GM21515 (cell line): ENCODE data around the gene CHRNB2.

Source experiments
- ATAC-seq: cut with Tn5 transposase; IDR thresholded peaks from one replicate; pipeline ENCODE4 v1.9.1; 2021; ENCODE audit not compliant: unreplicated experiment

The CHRNB2 gene

DNA sequence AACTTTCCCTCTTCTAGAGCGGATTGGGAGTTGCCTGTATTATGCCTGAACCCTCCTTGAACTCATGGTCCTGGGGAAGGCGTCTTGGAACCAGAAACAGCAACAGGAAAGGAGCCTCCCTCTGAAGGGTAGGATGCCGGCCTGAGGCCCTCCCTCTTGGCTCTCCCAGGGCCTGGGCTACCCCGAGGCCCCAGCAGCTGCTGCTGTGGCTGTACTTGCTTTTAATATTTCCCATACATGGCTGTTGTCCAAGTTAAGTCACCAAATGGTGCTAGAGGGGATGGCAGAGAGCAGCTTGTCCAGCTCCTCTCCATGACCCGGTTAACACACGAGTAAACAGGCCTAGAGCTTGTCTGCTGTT is 10.5 kb downstream of the CHRNB2 start:
- ATAC-seq: no peak

DNA sequence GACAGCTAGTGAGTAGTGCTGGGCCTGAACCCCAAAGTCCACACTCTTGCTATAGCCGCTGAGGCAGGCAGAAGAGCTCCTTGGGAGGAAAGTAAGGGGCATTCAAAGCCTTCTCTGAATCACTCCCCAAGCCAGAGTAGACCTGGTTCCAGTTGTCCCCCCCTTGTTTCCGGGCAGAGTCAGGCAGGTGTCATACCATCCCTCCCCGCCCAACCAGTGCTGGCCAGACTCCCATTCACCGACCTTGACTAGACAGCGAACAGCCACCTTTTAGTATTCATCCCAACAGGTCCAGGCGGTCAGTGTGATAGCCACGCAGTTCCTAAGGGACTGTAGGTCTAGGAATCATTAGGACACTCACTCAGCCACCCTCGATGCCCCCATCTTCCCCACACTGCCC is 11.8 kb downstream of the CHRNB2 start:
- ATAC-seq: no peak

- ATAC-seq: no peak
Measured at GRCh38 chr1:154581766-154582165, 14.2 kb downstream of the CHRNB2 start.

DNA sequence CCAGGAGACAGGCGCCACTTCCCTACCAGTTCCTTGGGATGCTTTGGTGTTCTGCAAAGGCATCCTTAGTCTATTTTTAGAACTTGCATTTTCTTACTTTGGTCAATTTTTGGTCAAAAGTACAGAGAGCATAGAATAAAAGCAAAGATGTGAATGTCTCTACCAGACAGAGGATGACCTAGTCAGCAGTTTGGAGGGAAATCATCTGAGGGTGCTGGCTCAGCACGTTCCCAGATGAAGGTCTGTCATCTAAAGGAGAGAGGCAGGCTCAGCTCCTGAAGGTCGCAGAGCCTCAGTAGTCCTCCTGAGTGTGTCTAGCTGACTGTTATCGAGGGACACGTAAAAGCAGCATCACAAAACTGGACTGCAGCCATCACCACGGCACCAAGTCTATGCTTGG is 15.3 kb downstream of the CHRNB2 start:
- ATAC-seq: no peak

DNA sequence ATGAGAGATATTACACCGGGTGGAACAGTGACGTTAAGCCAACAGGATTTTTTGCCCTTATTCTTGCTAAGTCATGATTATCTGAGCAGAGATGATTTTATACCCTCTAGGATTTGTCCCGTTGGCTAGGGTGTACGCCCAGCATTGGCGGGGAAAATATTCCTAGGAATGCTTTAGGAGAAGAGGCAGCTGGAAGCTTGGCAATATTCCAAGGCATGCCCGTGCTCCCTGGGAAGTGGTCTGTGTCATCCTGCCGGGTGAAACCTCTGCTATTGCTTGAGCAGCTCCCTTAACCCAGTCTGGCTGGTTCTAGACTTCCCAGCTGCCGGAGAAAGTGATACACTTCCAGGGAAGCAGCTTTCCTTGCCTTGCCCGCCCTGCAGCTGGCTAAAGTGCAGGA is 16.2 kb downstream of the CHRNB2 start:
- no peak for ATAC-seq

DNA sequence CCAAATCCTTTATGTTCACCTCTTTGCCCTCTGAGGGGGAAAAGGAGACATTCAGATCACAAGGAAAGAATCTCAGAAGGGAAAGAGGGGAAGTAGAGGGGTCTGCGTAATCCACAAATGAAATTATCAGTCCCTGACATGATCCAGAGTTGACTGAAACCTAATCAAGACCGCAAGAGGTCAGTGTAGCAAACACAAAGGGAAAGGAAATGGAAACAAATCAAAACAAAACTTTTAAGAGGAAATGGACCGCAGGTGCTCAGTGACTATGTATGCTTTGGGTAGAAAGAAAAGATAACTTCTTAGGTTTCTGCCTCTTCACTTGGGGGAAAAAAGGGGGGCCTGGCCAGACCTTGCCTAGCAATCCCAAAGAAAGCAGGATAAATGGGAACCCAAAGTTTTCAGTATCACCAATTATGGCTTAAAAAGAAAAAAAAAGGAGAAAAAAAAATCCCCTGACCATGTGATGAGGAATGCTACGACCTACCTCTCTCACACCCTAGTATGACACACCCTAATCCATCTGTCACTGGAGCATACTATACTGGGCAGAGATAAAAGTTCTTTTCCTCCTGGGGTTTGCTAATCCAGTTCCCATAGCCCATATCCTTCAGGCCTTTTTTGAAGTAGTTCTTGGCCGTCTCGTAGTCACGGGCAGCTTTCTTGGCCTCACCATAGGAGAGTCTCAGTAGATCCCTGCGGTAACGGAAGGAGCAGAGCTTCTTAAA is 16.9 kb downstream of the CHRNB2 start:
- ATAC-seq: no peak

GRCh38 chr1:154586231-154586630 is 18.7 kb downstream of the CHRNB2 start:
- ATAC-seq: no peak

DNA sequence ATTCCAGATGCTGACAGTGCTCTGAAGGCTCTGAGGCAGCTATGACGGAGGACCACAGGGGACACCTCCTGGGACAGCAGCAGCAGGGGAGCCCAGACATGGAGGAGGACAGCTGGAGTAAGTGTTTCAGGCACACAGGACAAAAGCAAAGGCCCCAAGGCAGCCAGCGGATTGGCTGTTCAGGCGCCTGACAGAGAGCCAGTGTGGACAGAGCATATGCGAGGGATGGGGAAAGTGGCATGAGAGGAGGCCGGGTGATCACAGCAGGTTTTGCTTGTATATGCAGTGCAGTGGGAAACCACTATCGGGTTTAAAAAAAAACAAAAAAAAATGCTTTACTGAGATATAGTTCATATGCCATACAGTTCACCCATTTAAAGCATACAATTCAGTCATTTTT is 19.1 kb downstream of the CHRNB2 start:
- ATAC-seq: no peak

GRCh38 chr1:154589780-154590179 is 22.2 kb downstream of the CHRNB2 start:
- no peak for ATAC-seq

- ATAC-seq: no peak
Measured at GRCh38 chr1:154590756-154591155, 23.2 kb downstream of the CHRNB2 start.

DNA sequence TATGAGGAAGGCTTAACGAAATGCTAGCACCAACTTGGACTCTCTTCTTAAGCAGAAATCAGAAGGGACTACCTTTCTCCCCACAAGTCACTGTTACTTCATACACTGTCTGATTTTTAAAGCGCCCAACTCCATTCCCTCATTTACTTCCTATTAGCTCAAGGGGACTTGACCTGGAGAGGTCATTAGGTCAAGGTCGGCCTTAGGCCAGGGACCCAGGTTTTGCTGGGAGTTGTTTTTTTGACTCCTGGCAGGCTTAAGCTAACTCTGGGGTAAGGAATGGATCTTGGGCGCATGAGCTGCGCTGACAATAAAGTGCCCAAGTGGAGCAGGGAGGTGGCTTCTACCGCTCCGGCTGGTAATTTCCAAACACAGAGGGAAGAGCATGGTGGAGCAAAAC is 23.6 kb downstream of the CHRNB2 start:
- no peak for ATAC-seq

GRCh38 chr1:154593390-154593789 is 25.8 kb downstream of the CHRNB2 start:
- no peak for ATAC-seq

GRCh38 chr1:154594811-154595210 is 27.2 kb downstream of the CHRNB2 start:
- no peak for ATAC-seq

DNA sequence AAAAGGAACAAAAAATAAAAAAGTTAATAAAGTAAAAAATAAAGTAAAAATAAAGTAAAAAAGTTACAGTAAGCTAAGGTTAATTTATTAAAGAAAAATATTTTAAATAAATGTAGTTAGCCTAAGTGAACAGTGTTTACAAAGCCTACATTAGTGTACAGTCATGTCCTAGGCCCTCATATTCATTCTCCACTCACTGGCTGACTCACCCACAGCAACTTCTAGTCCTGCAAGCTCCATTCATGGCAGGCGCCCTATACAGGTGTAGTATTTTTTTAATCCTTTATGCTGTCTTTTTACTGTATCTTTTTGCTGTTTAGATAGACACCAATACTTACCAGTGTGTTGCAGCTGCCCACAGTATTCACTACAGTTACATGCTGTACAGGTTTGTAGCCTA is 28.0 kb downstream of the CHRNB2 start:
- ATAC-seq: no peak

DNA sequence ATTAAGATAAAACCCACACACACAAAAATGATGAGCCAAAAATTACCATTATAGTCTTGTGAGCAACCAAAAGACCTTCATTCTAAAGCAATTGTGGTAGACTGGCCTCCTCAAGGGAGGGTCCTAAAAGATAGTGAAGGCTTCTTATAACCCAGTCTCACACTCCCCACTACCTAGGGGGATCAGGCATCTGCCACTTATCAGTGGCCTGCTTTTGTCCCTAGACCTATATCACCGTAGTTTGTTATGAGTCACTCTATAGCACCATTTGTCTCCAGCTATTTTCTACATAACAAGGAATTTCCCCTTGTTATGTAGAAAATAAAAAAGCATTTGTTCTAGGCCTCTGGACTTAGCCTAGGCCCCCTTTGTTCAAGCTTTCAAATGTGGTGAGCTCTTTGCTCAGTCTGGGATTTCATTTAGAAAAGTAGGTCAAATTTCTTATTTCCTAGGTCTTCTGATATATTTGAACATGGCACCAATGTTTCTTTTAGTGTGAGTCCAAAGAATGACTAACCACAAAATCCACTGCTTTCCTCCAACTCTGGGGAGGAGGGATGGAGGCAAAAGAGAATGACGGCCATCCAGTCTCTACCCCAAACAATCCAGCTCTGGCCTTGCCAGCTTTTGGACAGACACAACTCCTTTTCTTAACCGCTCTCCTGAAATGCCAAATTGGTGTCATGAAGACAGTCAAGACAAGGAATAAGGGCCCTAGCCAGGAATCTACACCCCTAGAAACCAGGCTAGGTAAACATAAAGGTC is 31.5 kb downstream of the CHRNB2 start:
- no peak for ATAC-seq

- no peak for ATAC-seq
Measured at GRCh38 chr1:154599658-154600057, 32.1 kb downstream of the CHRNB2 start.

DNA sequence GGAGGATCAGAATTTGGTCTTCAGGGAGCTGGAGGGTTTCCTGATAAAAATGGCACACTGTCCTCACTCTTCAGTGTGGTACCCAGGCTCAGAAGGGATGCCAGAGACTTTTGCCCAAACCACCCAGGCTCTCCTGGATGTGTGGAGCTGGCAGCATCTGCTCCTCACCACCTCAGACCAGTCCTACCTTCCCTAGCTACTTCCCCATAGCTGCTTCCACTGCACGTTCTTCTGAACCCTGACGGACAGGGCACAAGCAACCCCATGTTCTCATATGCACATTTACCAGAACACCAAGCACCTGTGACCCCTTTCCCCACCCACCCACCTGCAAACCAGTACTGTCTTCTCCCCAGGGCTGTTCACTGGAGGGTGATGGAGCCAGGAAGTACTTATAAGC is 35.7 kb downstream of the CHRNB2 start:
- no peak for ATAC-seq

DNA sequence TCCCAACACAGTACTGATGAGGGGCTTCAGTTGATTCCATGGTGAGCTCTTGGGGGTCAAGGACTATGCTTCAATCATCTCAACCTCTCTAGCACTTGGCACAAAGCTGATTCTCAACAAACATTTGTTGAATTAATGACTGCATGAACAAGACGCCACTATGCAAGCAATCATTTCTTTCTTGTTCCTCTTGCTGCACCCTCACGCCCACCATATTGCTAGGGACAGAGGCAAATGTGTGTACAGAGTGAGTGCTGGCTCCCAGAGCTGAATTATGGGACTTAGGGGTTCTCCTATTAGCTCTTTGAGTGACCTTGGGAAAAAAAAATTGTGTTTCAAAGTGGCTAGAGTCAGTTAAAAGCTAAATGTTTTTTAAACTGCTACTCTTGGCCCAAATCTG is 38.0 kb downstream of the CHRNB2 start:
- ATAC-seq: no peak

DNA sequence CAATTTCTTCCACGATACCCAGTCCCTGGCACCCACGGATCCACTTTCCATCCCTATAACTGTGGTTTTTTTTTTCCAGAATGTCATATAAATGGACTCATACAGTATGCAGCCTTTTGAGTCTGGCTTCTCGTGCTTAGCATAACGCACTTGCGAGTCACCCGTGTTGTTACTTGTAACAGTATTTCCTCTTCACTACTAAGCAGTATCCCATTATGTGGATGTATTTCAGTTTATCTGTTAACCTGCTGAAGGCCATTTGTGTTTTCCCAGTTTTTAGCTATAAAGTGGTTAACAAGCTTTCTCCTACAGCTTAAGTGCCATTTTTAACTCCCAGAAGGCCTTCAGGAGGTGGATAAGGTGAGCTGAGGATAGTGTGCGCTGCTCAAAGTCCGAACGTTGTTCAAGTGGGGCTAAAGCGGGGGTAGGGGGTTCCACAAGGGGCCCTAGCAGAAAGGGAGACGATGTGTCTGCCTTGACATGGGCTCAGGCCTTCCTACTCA is 39.6 kb downstream of the CHRNB2 start:
- ATAC-seq: peak; percentile 4

- ATAC-seq: peak; percentile 64
Measured at GRCh38 chr1:154607609-154608396, 40.2 kb downstream of the CHRNB2 start, which contains the start of gene ADAR. Gene ADAR (minus strand): TSS chr1:154608186. CDS start chr1:154608006, 180 bp downstream.

GRCh38 chr1:154608397-154609270 is 41.1 kb downstream of the CHRNB2 start:
- no peak for ATAC-seq
